HG03354 (cell line): Measurements from ENCODE around the gene ADISSP.

ENCODE experiments used
- ATAC-seq: cut with Tn5 transposase; IDR thresholded peaks from one replicate; pipeline ENCODE4 v1.9.1; 2021; ENCODE audit warnings: mild to moderate bottlenecking; ENCODE audit not compliant: unreplicated experiment, poor library complexity, severe bottlenecking

ADISSP gene

GRCh38 chr20:3758566-3758965 is 9.0 kb downstream of the ADISSP start:
- no peak for ATAC-seq

GRCh38 chr20:3757268-3757667 is 10.3 kb downstream of the ADISSP start:
- no peak for ATAC-seq

- no peak for ATAC-seq
Measured at GRCh38 chr20:3755814-3756480, 11.6 kb downstream of the ADISSP start.

- no peak for ATAC-seq
Measured at GRCh38 chr20:3755269-3755668, 12.3 kb downstream of the ADISSP start.

GRCh38 chr20:3754276-3754630 is 13.3 kb downstream of the ADISSP start:
- no peak for ATAC-seq

GRCh38 chr20:3753501-3754275 is 13.9 kb downstream of the ADISSP start:
- ATAC-seq, result no peak

- ATAC-seq, result no peak
Measured at GRCh38 chr20:3753098-3753497, 14.5 kb downstream of the ADISSP start.

GRCh38 chr20:3752386-3752759 is 15.2 kb downstream of the ADISSP start:
- no peak for ATAC-seq

GRCh38 chr20:3751675-3752385 is 15.7 kb downstream of the ADISSP start:
- no peak for ATAC-seq

- ATAC-seq, result no peak
Measured at GRCh38 chr20:3751305-3751674, 16.3 kb downstream of the ADISSP start.

GRCh38 chr20:3749689-3750531 is 17.6 kb downstream of the ADISSP start:
- peak; percentile 49 for ATAC-seq

- ATAC-seq, result no peak
Measured at GRCh38 chr20:3749087-3749688, 18.4 kb downstream of the ADISSP start.

GRCh38 chr20:3748073-3748472 is 19.5 kb downstream of the ADISSP start:
- no peak for ATAC-seq

- no peak for ATAC-seq
Measured at GRCh38 chr20:3747471-3747870, 20.1 kb downstream of the ADISSP start.

- ATAC-seq, result no peak
Measured at GRCh38 chr20:3745686-3746173, 21.8 kb downstream of the ADISSP start.

- no peak for ATAC-seq
Measured at GRCh38 chr20:3744806-3745685, 22.5 kb downstream of the ADISSP start.

- no peak for ATAC-seq
Measured at GRCh38 chr20:3744037-3744436, 23.5 kb downstream of the ADISSP start.

- no peak for ATAC-seq
Measured at GRCh38 chr20:3743251-3743650, 24.3 kb downstream of the ADISSP start.
